HG03565 (cell line): ENCODE data around the gene ZIC2.

Experiments
- ATAC-seq: cut with Tn5 transposase; IDR thresholded peaks from one replicate; pipeline ENCODE4 v1.9.1; 2021; ENCODE audit warnings: mild to moderate bottlenecking, moderate library complexity; ENCODE audit not compliant: unreplicated experiment

Gene ZIC2

DNA sequence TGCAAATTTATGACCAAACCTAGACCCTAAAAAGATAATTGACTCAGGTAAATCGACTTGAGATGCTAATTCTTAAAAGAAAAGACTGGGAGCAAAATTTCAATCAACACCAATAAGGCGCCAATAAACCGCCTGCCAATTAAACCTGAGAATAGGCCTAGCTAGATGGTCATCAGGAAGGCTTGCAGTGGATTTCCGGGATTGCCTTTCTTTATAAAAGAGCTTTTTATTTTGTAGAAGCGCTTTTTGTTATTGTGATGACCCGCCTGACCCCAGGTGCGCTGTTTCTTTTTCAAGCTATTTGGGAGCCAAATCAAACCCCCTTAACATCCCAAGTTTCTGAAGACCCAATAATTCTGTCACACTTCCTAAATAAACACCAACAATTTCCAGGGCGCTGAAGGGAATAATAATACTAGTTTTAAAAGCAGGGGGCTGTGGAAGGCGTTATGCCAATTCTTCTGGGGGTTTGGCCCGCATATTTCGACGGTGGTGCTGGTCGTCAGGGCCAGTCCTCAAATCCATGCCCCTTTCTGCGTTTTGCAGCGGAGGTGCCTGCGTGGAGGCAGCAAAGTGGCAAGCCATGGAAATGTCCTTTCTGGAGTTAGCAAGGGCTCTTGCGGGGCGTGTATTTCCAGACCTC lies 7.2 kb upstream of the ZIC2 start:
- ATAC-seq, result no peak

DNA sequence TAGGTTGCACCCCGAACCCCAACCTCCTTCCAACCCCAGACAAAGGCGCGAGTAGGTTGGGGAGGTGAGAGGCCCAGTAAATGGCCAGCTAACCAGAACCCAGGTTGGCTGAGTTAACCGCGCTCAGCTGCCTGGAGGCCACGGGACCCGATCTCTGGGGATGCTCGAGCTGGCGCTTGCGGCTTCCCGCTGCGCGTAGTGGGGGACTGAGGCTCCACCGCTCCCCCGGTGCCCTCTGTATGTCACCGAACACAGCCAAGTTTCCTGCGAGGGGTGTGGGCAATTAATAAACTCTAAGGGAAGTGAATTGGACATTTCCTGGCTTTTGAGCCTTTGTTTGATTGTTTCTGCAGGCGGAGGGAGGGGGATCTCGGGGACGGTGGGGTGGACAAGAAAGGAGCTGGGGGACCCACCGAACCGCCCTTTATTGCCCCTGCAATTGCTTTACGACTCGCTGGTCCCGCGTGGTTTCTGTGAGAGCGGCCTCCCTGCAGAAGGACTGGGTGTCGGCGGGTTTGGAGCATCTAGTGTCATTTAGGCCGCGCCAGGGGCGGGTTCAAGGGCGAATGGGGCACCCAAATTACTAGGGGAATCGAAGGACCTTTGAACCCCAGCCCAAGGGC lies 6.5 kb upstream of the ZIC2 start:
- no peak for ATAC-seq

DNA sequence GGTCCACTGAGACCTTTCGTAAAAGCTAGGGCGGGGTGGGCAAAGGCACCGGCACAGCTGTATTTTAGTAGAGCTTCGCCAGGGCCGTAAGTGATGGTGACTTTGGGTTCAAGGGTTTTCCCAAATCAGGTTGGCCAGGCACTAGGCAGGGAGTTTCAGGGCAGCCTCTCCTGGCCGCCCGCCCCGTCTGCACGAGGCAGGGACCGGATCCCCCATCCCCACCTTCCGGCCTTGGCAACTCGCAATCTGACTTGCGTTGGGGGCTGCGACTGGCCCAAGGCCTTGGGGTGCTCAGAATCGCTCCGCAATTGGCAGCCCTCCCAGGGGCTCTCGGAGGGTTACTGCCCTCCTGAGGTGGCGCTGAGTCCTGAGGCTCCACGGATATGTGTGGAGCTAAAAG lies 6.0 kb upstream of the ZIC2 start:
- no peak for ATAC-seq

- ATAC-seq, result no peak
Observed at GRCh38 chr13:99976575-99976974, 5.0 kb upstream of the ZIC2 start.

DNA sequence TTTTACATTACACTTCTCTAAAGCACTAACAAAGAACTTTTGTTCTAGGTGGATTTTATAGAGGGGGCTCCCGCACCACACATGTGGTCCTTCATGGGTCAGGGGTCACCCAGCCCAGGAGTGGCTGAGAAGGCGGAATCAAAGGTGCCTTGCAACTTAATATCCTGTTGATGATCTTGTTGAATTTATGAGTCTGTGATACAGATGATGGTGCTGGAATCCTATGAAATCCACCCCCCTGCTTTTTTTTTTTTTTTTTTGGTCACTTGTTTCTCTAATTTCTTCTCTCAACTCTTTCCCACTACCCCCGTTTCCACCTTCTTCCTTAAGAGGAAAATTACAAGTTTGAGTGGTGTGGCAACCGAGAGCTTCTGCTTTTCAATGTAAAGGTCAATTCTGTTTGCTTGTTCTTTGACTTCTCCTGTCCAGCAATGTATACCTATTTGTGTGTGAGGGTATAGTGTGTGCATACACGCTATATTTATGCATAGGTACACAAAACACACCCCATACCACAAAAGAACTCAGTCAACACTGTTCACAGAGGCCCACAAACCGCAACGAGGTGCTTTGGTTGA lies 4.2 kb upstream of the ZIC2 start:
- ATAC-seq, result no peak

- no peak for ATAC-seq
Observed at GRCh38 chr13:99977912-99978798, 3.4 kb upstream of the ZIC2 start.

GRCh38 chr13:99978799-99979452 lies 2.7 kb upstream of the ZIC2 start:
- no peak for ATAC-seq

- no peak for ATAC-seq
Observed at GRCh38 chr13:99979453-99980200, 2.0 kb upstream of the ZIC2 start.

GRCh38 chr13:99980201-99980823 lies 1.3 kb upstream of the ZIC2 start:
- ATAC-seq, result no peak

- no peak for ATAC-seq
Observed at GRCh38 chr13:99980824-99981734, 505 bp upstream of the ZIC2 start.

DNA sequence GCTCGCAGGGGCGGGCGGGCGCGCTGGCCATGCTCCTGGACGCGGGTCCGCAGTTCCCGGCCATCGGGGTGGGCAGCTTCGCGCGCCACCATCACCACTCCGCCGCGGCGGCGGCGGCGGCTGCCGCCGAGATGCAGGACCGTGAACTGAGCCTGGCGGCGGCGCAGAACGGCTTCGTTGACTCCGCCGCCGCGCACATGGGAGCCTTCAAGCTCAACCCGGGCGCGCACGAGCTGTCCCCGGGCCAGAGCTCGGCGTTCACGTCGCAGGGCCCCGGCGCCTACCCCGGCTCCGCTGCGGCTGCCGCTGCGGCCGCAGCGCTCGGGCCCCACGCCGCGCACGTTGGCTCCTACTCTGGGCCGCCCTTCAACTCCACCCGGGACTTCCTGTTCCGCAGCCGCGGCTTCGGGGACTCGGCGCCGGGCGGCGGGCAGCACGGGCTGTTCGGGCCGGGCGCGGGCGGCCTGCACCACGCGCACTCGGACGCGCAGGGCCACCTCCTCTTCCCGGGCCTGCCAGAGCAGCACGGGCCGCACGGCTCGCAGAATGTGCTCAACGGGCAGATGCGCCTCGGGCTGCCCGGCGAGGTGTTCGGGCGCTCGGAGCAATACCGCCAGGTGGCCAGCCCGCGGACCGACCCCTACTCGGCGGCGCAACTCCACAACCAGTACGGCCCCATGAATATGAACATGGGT lies 599 bp downstream of the ZIC2 start:
- no peak for ATAC-seq

DNA sequence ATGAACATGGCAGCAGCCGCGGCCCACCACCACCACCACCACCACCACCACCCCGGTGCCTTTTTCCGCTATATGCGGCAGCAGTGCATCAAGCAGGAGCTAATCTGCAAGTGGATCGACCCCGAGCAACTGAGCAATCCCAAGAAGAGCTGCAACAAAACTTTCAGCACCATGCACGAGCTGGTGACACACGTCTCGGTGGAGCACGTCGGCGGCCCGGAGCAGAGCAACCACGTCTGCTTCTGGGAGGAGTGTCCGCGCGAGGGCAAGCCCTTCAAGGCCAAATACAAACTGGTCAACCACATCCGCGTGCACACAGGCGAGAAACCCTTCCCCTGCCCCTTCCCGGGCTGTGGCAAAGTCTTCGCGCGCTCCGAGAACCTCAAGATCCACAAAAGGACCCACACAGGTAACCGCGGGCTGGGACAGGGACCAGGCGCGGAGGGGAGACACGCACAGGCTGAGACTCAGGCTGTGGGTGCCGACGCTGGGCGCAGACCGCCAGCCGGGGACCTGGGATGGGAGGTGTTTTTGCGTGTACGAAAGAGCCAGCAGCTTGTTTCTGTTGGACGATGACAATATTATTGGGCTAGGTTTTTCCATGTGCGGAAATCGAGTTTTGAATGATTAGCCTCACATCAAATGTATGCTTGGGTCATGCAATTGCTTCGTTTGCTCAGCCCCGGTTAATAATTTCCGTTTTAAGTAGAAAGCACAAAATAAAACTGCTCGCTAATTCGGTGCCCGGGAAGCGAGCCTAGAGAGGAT lies 1.3 kb downstream of the ZIC2 start:
- ATAC-seq, result no peak

- no peak for ATAC-seq
Observed at GRCh38 chr13:99983499-99984401, 2.2 kb downstream of the ZIC2 start.

DNA sequence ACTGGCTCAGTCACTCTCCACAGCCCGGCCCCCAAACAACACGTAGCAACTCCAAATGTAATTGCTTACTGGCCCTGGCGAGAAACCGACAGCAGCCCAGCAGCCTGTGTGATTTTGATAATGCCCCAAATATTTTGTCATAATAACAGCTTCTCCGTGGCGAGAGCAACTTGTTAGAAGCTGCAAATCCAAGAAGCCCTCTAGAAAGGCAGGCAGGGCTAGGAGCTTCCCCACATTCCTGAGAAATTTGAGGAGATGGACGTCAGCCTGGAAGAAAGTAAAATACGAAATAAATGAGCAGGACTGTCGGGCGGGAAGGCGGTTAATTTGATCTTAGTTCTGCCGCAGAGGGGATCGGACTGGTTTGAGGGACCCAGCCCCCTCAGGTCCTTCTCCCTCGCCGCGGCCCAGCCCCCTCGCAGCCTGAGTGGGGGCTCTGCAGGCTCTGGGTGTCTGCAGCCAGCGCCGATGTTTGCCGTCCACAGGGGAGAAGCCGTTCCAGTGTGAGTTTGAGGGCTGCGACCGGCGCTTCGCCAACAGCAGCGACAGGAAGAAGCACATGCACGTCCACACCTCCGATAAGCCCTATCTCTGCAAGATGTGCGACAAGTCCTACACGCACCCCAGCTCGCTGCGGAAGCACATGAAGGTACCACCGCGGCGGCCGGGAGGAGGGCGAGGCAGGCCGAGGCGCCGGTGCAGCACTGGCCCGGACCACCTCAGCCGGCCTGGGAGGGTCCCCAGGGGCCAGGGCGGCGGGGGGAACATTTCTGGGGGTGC lies 3.1 kb downstream of the ZIC2 start:
- no peak for ATAC-seq

DNA sequence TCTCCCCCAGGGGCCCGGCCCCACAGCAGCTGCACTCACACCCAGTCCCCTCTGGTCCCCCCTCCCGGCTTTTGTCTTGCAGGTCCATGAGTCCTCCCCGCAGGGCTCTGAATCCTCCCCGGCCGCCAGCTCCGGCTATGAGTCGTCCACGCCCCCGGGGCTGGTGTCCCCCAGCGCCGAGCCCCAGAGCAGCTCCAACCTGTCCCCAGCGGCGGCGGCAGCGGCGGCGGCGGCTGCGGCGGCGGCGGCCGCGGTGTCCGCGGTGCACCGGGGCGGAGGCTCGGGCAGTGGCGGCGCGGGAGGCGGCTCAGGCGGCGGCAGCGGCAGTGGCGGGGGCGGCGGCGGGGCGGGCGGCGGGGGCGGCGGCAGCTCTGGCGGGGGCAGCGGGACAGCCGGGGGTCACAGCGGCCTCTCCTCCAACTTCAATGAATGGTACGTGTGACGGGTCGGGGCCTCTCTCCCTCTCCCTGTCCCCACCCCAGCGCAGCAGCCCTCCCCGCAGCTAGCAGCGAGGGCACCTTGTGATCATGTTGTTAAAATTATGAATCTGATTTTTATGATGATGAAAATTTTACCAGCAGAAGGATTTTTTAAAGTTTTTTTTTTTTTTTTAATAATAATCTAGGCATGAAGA lies 3.8 kb downstream of the ZIC2 start:
- no peak for ATAC-seq
